Inferior parietal cortex (tissue), 1 donor: ENCODE data around the gene ABCF3.
A peak's percentile ranks its signal among the peaks of the same experiment; 100 is the strongest.

Experiments used
- DNase-seq: peaks from one replicate; pipeline ENCODE4 v3.0.0-alpha.2; 2016; ENCODE audit errors: extremely low spot score

ABCF3 gene

GRCh38 chr3:184186902-184187207 lies 856 bp downstream of the ABCF3 start:
- DNase-seq, result no peak

GRCh38 chr3:184188080-184188479 lies 2.1 kb downstream of the ABCF3 start:
- DNase-seq, result no peak

GRCh38 chr3:184189421-184189820 lies 3.4 kb downstream of the ABCF3 start:
- DNase-seq, result no peak

- no peak for DNase-seq
Measured at GRCh38 chr3:184192889-184193288, 6.9 kb downstream of the ABCF3 start.

- DNase-seq, result no peak
Measured at GRCh38 chr3:184193991-184194539, 8.1 kb downstream of the ABCF3 start.

- DNase-seq, result no peak
Measured at GRCh38 chr3:184196536-184196935, 10.5 kb downstream of the ABCF3 start.

GRCh38 chr3:184198509-184198908 lies 12.5 kb downstream of the ABCF3 start:
- DNase-seq, result no peak

- no peak for DNase-seq
Measured at GRCh38 chr3:184200825-184201224, 14.8 kb downstream of the ABCF3 start.

GRCh38 chr3:184203526-184203925 lies 17.5 kb downstream of the ABCF3 start:
- no peak for DNase-seq

GRCh38 chr3:184209146-184209923 lies 23.3 kb downstream of the ABCF3 start:
- no peak for DNase-seq

GRCh38 chr3:184211297-184211696 lies 25.3 kb downstream of the ABCF3 start:
- no peak for DNase-seq

GRCh38 chr3:184211718-184212117 lies 25.7 kb downstream of the ABCF3 start:
- no peak for DNase-seq

GRCh38 chr3:184218814-184219213 lies 32.8 kb downstream of the ABCF3 start:
- DNase-seq, result no peak

GRCh38 chr3:184222521-184222920 lies 36.5 kb downstream of the ABCF3 start:
- DNase-seq, result no peak

- no peak for DNase-seq
Measured at GRCh38 chr3:184223946-184224345, 37.9 kb downstream of the ABCF3 start.

- DNase-seq, result peak; percentile 32
Measured at GRCh38 chr3:184227481-184227935, 41.5 kb downstream of the ABCF3 start.

- DNase-seq, result peak; percentile 8
Measured at GRCh38 chr3:184228376-184229137, 42.6 kb downstream of the ABCF3 start.

- peak; percentile 32 for DNase-seq
Measured at GRCh38 chr3:184229394-184230080, 43.5 kb downstream of the ABCF3 start, which contains the start of gene VWA5B2. Gene VWA5B2 (plus strand): TSS chr3:184229585. CDS start chr3:184230529, 944 bp downstream.

GRCh38 chr3:184230081-184230602 lies 44.1 kb downstream of the ABCF3 start:
- no peak for DNase-seq

- no peak for DNase-seq
Measured at GRCh38 chr3:184230603-184231528, 44.9 kb downstream of the ABCF3 start.

GRCh38 chr3:184231671-184232070 lies 45.7 kb downstream of the ABCF3 start:
- DNase-seq, result no peak
